GM10266 (cell line): ENCODE data around the gene STK4.

Experiments used
- DNase-seq: peaks from one replicate; pipeline ENCODE4 v3.0.0; 2012; ENCODE audit errors: extremely low spot score
- CTCF ChIP-seq: IDR thresholded peaks from 2 replicates; pipeline ENCODE4 v1.5.1; 2012; ENCODE audit warnings: mild to moderate bottlenecking, low read depth; ENCODE audit not compliant: control insufficient read depth, insufficient read depth; ENCODE audit errors: missing control alignments

Gene STK4

GRCh38 chr20:45094864-45095574 is 128.7 kb downstream of the STK4 start:
- TF ChIP-seq CTCF = no peak

GRCh38 chr20:45095805-45096238 is 129.5 kb downstream of the STK4 start:
- peak; percentile 72 for DNase-seq
- peak; percentile 84 for TF ChIP-seq CTCF

More at GRCh38 chr20:45094864-45095574, 128.7 kb downstream of the STK4 start:
- DNase-seq = no peak

- TF ChIP-seq CTCF = no peak
- DNase-seq = no peak
Observed at GRCh38 chr20:45096781-45097180, 130.5 kb downstream of the STK4 start.

DNA sequence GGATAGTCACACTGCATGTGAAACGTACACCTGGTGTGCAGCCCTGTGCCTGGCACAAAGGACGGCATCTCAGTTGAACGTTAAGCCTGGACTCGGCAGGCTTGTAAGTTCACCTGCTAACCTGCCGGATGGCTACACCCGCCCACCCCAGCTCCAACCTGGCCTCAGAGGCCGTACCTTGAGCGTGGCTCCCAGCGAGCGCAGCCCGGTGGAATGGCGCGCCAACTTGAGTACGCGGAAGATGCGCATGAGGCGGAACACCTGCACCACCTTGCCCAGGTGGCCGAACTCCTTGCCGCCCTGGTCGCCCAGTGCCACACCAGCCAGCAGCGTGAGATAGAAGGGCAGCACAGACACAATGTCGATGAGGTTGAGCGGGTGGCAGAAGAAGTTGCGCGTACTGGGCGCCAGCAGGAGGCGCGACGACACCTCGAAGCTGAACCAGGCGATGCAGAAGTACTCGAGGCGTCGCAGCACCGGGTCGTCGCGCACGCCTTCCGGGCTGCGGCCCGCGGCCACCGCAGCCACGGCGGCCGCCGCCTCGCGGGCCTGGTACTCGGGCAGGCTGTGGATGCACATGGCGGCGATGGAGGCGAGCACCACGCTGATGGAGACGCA is 131.3 kb downstream of the STK4 start:
- DNase-seq = peak; percentile 73
- TF ChIP-seq CTCF = peak; percentile 53

GRCh38 chr20:45098103-45098773 is 131.9 kb downstream of the STK4 start:
- TF ChIP-seq CTCF = peak; percentile 6
- peak; percentile 43 for DNase-seq

- TF ChIP-seq CTCF = no peak
- peak; percentile 37 for DNase-seq
Observed at GRCh38 chr20:45100563-45101245, 134.4 kb downstream of the STK4 start, which contains the start of gene KCNS1. KCNS1 (minus strand) TSS chr20:45101127; CDS start chr20:45099236, 1,891 bp downstream.
